Stimulated activated CD4-positive, alpha-beta T cell treated with anti-CD3 and anti-CD28 coated beads, TNF-alpha, amount 100 ng/mL, for 1 hour (primary cell): ENCODE measurements around the gene TCEAL1.

Experiments
- DNase-seq, 3 donors: peaks; one replicate each; pipeline ENCODE4 v3.0.0-alpha.2; 2020; ENCODE audit warnings: low read depth in 3 of 3, low spot score in 1 of 3

The TCEAL1 gene

GRCh38 chrX:103678199-103678993 is 49.6 kb downstream of the TCEAL1 start:
- no peak for DNase-seq
